GM23248 (cell line): ENCODE results near the gene SPSB4.

Experiments
- EZH2 ChIP-seq: fragments of 200-600 bp; sonication (generic); IDR thresholded peaks from 2 replicates; pipeline ENCODE4 v1.6.1; 2018; ENCODE audit warnings: antibody characterized with exemption, mild to moderate bottlenecking; ENCODE audit not compliant: insufficient read depth, poor library complexity, severe bottlenecking
- EZH2phosphoT487 ChIP-seq: fragments of 200-600 bp; sonication (generic); IDR thresholded peaks from 2 replicates; pipeline ENCODE4 v1.6.1; 2018; ENCODE audit warnings: antibody characterized with exemption, moderate library complexity, mild to moderate bottlenecking, low read depth; ENCODE audit not compliant: insufficient read depth

DNA sequence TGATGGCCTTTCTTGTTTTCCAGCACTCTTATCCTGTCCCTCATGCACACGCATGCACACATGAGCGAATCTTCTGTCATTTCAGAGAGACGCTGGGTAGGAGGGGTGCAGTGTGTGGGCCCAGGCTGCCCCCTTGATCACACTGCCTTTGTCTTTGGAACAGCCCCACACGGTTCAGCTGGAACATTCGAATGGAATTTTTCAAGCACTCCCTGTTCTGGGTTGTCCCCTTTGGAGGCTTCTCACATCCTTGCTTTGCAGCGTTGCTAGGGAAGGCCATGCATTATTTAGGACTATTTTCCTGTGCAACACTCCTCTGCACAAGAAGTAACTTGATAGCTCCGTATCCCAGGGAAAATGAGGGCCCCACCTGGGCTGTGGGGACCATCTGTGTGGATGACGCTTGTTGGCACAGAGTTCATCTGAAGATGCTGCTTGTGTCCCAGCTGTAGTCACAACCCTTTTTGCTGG lies 78.4 kb downstream of the SPSB4 start:
- TF ChIP-seq EZH2 (no peak), EZH2phosphoT487 (no peak)
